DND-41 (cell line): Measurements from ENCODE around the gene MYH11.

Experiments
- CTCF ChIP-seq: IDR thresholded peaks from 2 replicates; pipeline ENCODE4 v1.5.1; 2012; ENCODE audit warnings: borderline replicate concordance, low read length, moderate library complexity, mild to moderate bottlenecking; ENCODE audit not compliant: poor library complexity, severe bottlenecking; ENCODE audit errors: extremely low read depth
- EZH2 ChIP-seq: IDR thresholded peaks from 3 replicates; pipeline ENCODE4 v1.6.1; 2012; ENCODE audit warnings: borderline replicate concordance, low read depth, mild to moderate bottlenecking, moderate library complexity, low read length, inconsistent platforms; ENCODE audit not compliant: severe bottlenecking

DNA sequence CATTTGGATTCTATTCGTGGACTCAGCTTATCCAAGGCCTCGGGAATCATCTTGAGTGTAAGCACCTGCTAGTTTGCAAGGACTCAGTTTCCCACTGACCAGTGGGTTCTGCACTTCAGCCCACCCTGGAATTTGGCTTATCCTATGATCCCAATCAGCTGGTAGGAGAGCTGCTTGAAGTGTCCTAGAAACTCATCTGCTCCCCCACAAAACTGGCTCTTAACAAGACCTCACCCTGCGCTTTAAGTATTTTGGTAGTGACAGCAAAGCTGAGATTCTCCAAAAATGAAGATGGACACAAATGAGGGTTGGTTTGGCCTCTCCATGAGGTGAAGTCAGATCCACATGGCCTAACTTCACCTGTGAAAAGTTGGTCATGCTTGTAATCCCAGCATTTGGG, 149.5 kb downstream of the MYH11 start:
- TF ChIP-seq CTCF (no peak), EZH2 (no peak)
